HG03196 (cell line): ENCODE results near the gene PPHLN1.
A peak's percentile ranks its signal among the peaks of the same experiment; 100 is the strongest.

Source experiments
- ATAC-seq: cut with Tn5 transposase; IDR thresholded peaks from one replicate; pipeline ENCODE4 v1.9.1; 2021; ENCODE audit not compliant: unreplicated experiment

PPHLN1 gene

GRCh38 chr12:42432517-42433140 lies 106.7 kb downstream of the PPHLN1 start:
- ATAC-seq, result no peak

GRCh38 chr12:42440608-42441007 lies 114.6 kb downstream of the PPHLN1 start:
- no peak for ATAC-seq

- ATAC-seq, result no peak
Observed at GRCh38 chr12:42442311-42442759, 116.4 kb downstream of the PPHLN1 start.

DNA sequence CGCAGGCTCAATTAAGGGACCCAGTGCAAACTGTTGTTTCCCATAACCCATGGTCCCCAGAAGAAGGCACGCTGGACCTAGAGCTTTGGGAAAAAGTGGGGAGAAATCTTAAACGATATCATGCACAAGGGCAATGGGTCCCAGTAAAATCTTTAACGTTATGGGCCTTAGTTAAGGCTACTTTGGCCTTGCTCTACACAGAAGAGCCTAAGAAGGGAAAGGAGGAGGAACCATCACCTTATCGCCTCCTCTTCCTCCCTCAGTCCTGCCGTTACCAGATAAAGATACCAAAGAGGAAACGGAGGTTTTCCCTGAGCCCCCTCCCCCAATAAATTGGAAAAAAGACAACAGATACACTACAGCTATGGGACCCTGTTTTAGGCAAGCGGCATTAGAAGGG lies 116.9 kb downstream of the PPHLN1 start:
- no peak for ATAC-seq

- no peak for ATAC-seq
Observed at GRCh38 chr12:42444192-42444943, 118.4 kb downstream of the PPHLN1 start.

GRCh38 chr12:42445891-42446290 lies 119.9 kb downstream of the PPHLN1 start:
- ATAC-seq, result no peak

DNA sequence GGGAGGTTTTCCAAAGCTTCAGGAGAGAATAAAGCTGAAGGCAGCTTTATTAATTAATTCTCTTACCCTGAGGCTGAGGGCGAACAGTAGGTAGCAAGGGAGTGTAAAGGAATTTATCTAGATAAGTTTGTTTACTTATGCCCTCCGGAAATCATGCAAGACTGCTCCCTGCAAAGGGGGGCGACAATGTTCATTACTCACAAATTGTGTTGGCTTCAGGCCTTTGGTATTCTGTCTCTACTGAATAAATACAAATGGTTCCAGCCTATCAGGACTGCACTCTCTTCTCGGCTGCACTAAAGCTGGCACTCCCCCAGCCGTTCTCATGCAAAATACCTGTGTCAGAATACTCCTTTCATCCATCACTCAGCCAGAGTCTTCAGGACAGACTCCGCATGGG lies 120.8 kb downstream of the PPHLN1 start:
- no peak for ATAC-seq

DNA sequence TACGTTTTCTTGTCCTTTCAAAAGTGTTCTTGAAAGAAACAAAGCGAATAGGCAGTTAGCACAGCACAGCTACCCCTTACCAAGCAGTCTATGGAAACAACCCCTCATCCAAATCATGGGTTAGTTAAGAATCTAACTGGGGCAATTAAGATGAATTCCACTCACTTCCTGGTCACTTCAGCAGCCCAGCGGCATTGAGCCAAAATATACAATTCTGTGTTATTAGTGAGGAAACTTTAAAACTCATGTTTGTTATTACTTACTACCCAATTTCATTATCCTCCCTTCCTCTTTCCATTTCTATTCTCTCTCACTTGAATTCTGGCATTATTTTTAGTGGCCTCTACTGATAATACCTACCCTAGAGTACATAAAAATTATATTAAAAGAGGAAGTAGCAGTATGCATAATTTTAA lies 121.4 kb downstream of the PPHLN1 start:
- ATAC-seq, result no peak

- ATAC-seq, result no peak
Observed at GRCh38 chr12:42448841-42449240, 122.9 kb downstream of the PPHLN1 start.

DNA sequence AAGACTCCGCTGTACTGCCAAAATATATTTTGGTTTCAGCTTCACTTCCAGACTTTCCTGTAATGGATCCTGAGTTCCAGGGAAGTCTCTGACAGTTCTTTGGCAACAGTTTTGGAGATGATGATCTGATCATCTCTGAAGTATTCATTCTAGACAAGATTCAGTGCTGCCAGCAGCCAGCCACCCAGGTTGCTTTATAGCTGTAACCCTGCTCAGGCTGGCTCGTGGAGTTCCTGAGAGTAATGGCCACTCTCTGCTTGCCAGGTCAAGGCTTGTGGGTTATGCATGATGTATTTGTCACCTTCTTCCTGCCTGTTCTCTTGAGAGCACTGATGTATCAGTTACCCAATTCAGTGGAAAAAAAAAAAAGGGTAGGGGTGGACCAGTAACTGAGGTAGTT lies 124.3 kb downstream of the PPHLN1 start:
- no peak for ATAC-seq

- no peak for ATAC-seq
Observed at GRCh38 chr12:42458575-42458974, 132.6 kb downstream of the PPHLN1 start.

DNA sequence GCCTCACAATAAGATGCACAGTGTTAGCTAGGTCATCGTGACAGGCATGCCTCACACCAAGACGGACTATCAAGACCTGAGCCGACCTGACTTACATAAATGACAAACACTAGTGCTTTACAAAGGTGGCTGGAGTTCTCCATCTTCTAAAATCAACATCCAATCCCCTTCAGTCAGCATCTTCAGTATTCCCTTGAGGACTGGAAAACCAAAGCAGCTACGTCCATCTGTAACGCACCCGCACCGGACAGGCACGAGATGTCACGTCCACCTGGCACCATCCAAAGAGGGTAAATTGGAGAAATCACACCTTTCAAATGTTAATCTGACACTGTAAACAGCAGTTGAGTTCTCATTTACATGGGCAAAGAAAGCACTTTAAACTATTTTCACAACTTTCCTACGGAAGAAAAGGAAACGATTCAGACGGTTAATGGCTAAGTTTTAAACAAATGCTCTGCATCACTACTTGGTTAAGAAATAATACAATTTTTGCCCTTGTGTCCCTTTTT lies 133.4 kb downstream of the PPHLN1 start:
- ATAC-seq, result no peak

- no peak for ATAC-seq
Observed at GRCh38 chr12:42462486-42462885, 136.5 kb downstream of the PPHLN1 start.

DNA sequence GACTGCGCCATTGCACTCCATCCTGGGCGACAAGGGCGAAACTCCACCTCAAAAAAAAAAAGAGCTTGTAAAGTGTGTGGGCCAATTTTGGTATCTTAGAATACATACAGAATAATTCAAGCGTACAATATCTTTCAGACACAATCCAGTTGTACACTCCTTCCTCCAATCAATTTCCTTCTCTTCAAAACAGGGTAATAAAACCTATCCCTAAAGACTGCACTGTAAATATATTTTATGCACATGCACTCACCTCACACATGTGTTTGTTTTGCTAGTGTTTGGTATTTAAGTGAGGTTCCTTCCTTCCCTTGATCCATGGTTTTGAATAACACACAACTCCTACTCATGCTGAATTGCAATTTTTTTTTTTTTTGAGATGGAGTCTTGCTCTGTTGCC lies 137.7 kb downstream of the PPHLN1 start:
- ATAC-seq, result no peak

DNA sequence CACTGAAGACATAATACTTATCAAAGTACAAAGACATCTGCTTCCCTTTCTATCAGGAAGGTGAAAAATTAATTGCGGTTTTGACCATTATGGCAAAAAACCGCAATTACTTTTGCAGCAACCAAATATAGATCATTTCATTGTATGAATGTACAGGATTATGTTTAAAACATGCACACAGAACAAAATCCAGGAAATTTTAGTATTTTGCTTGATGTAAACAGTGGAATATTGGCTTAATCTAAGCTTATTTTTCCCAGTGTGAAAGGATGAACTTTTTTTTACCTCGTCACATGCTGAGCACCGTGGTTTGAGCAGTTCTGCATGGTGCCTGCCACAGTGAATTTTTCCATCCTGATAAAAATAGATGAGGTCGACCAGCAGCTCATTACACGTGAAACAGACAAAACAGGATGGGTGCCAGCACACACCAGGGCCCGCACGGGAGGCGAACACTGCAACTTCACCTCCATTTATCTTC lies 142.4 kb downstream of the PPHLN1 start:
- no peak for ATAC-seq

GRCh38 chr12:42468921-42469320 lies 143.0 kb downstream of the PPHLN1 start:
- ATAC-seq, result peak; percentile 30

DNA sequence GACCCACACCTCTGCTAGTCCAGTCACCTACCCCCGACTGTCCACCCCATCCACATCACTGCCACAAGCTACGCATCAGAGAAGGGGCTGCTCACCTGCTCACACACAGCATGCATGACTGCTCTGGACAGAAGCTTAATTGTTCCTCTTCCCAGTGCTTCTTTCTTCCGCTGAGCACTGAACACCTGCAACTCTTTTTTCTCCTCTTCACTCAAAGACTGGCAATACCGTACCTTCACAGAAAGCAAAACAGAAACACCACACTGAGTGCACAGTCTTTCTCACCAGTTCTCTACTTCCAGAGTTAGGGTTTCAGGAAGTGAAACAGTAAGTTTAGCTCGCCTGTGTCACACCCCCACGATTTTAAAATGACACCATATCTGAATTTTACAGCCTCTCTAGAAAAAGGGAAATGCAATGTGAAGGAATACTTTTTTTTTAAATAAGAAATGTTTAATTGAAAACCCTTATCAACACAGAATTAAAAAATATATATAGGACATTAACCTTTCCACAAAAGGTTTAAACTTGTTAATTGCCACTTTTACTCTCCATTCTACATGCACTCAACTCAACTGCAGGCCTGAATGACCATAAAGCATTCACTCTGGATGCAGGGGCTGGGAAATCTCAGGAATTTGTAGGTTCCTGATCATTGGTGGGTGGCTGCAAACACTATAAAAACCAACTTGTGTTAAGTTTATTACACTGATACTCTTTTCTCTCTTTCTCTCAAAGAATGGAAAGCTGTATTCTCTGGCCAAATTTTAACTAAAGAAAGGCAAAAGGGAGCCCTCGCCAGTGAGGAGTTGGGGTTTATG lies 143.6 kb downstream of the PPHLN1 start:
- ATAC-seq, result peak; percentile 94

DNA sequence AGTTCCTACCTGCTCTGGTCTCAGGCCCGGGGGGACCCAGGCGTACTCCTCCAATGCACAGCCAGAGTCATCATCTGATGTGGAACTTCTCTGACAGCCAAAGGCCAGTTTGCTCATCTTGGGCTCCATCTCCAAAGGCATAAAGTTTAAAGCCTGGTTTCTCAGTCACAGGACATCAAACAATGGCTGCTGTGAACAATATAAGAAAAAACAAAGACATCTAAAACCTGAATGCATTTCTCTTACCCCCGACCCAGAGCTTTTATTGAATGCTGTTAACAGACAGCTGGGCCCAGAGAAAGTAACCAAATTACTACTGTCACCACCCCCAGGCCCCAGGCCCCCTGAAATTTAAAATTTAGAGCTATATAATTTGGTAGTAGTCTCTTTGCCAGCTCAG lies 146.4 kb downstream of the PPHLN1 start:
- no peak for ATAC-seq

- ATAC-seq, result no peak
Observed at GRCh38 chr12:42473130-42473529, 147.2 kb downstream of the PPHLN1 start.

GRCh38 chr12:42473561-42473960 lies 147.6 kb downstream of the PPHLN1 start:
- ATAC-seq, result no peak

DNA sequence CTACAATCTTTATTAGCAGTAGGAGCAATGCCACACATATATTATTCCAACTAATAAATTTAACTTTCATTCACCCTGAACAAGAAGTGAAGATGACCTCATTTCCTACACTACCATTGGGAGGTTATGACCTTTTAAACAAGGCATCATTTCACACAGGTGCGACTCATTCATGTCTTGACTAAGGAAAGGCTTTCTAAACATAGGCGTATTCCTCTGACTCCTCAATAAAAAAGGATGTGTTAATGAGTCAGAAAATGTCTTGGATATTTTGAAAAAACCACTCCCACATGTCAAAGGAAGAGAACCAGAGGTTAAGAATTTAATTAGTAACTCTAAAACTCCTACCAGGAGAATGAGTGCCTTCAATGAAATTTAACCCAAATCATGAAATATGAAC lies 148.4 kb downstream of the PPHLN1 start:
- ATAC-seq, result no peak
